Ovary (tissue), 3 donors: ENCODE results near the gene ABHD15.

Source experiments
- EP300 ChIP-seq: sonication (generic); formaldehyde crosslinking; IDR thresholded peaks from one replicate; pipeline ENCODE4 v1.6.1; 2017; ENCODE audit warnings: antibody characterized with exemption
- POLR2A ChIP-seq: fragments of 450-650 bp; IDR thresholded peaks from one replicate; pipeline ENCODE4 v1.6.1; 2017; ENCODE audit warnings: antibody characterized with exemption, mild to moderate bottlenecking, moderate library complexity
- TF ChIP-seq, protein P1 (sequence below), 3 donors: fragments of 450-650 bp in 2 of 3; fragments of 200-600 bp in 1 of 3; IDR thresholded peaks; one replicate each; pipeline versions ENCODE4 v1.5.1 to v1.8.0; 2016 to 2022; ENCODE audit warnings: antibody characterized with exemption in 3 of 3, mild to moderate bottlenecking in 1 of 3
- donor health status: DM: no; HTN: no; CAD: no.

GRCh38 chr17:29611351-29612093, 44.7 kb upstream of the ABHD15 start:
- TF ChIP-seq, protein P1, sequence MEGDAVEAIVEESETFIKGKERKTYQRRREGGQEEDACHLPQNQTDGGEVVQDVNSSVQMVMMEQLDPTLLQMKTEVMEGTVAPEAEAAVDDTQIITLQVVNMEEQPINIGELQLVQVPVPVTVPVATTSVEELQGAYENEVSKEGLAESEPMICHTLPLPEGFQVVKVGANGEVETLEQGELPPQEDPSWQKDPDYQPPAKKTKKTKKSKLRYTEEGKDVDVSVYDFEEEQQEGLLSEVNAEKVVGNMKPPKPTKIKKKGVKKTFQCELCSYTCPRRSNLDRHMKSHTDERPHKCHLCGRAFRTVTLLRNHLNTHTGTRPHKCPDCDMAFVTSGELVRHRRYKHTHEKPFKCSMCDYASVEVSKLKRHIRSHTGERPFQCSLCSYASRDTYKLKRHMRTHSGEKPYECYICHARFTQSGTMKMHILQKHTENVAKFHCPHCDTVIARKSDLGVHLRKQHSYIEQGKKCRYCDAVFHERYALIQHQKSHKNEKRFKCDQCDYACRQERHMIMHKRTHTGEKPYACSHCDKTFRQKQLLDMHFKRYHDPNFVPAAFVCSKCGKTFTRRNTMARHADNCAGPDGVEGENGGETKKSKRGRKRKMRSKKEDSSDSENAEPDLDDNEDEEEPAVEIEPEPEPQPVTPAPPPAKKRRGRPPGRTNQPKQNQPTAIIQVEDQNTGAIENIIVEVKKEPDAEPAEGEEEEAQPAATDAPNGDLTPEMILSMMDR (IDR thresholded peaks at IDR 0.05) = no peak
- TF ChIP-seq EP300 (no peak), POLR2A (no peak)
